H1 (cell line): Measurements from ENCODE around the gene FAM228A.

Experiments
- CTCF ChIP-seq, 3 experiments: IDR thresholded peaks; 1 replicate in 2 of 3; 2 replicates in 1 of 3; pipeline versions ENCODE4 v1.5.1 to v1.6.1; 2011; ENCODE audit warnings: low read length in 3 of 3, mild to moderate bottlenecking in 3 of 3, inconsistent platforms in 2 of 3, low read depth in 1 of 3, moderate library complexity in 1 of 3; ENCODE audit not compliant: insufficient read depth in 1 of 3; ENCODE audit errors: control extremely low read depth in 1 of 3
- EP300 ChIP-seq, 2 experiments: IDR thresholded peaks; 1 replicate in 1 of 2; 2 replicates in 1 of 2; pipeline ENCODE4 v1.6.1; 2011 to 2012; ENCODE audit warnings: low read depth in 2 of 2, low read length in 2 of 2, mild to moderate bottlenecking in 2 of 2, borderline replicate concordance in 1 of 2, inconsistent platforms in 1 of 2, moderate library complexity in 1 of 2
- EZH2 ChIP-seq: fragments of 200-600 bp; sonication (generic); IDR thresholded peaks from 2 replicates; pipeline ENCODE4 v1.7.1; 2012; ENCODE audit warnings: low read depth, mild to moderate bottlenecking, moderate library complexity, low read length, inconsistent platforms; ENCODE audit not compliant: severe bottlenecking
- POLR2A ChIP-seq, 2 experiments: IDR thresholded peaks; 1 replicate in 1 of 2; 2 replicates in 1 of 2; pipeline ENCODE4 v1.6.1; 2011; ENCODE audit warnings: low read depth in 2 of 2, low read length in 2 of 2, mild to moderate bottlenecking in 2 of 2; ENCODE audit errors: control extremely low read depth in 1 of 2
- POLR2AphosphoS5 ChIP-seq: IDR thresholded peaks from 2 replicates; pipeline ENCODE4 v1.6.1; 2011; ENCODE audit warnings: low read depth, low read length
- RBBP5 ChIP-seq: IDR thresholded peaks from 2 replicates; pipeline ENCODE4 v1.7.1; 2012; ENCODE audit warnings: low read depth, mild to moderate bottlenecking, inconsistent platforms, low read length, moderate library complexity, borderline replicate concordance
- SP1 ChIP-seq: IDR thresholded peaks from 2 replicates; pipeline ENCODE4 v1.6.1; 2011; ENCODE audit warnings: low read depth, low read length
- TAF1 ChIP-seq: IDR thresholded peaks from 2 replicates; pipeline ENCODE4 v1.6.1; 2011; ENCODE audit warnings: mild to moderate bottlenecking, low read depth, low read length
- ZNF274 ChIP-seq: IDR thresholded peaks from 2 replicates; pipeline ENCODE4 v1.7.0; 2012; ENCODE audit warnings: low read length, borderline replicate concordance; ENCODE audit errors: extremely low read depth

- no peak for TF ChIP-seq EP300 (IDR thresholded peaks at IDR 0.05; ENCODE audit: borderline replicate concordance in 1 of 2, low read depth in 2 of 2, low read length in 2 of 2)
- TF ChIP-seq POLR2AphosphoS5: no peak
- no peak for TF ChIP-seq POLR2A (IDR thresholded peaks at IDR 0.05; ENCODE audit: control extremely low read depth in 1 of 2, low read depth in 2 of 2, low read length in 2 of 2)
- no peak for TF ChIP-seq CTCF (IDR thresholded peaks at IDR 0.05; ENCODE audit: control extremely low read depth in 1 of 3, insufficient read depth in 1 of 3, low read depth in 1 of 3, low read length in 3 of 3)
- TF ChIP-seq ZNF274: no peak
- no peak for TF ChIP-seq RBBP5
- TF ChIP-seq EZH2: no peak
- TF ChIP-seq SP1: no peak
- TF ChIP-seq TAF1: no peak
These were observed 856 bp downstream of the FAM228A start for GRCh38 chr2:24175631-24176187.
